ENCODE measurements around the gene GSTO1. TPM values are rescaled to one million over a fixed set of nuclear protein-coding genes. Genes with fewer than 3 reads are reported as not detected.

GSTO1 gene
- total RNA-seq, 1 experiment from 2014 or later: 134 TPM

- no peaks in the 10 kb centered on the region for H3K9me3 ChIP-seq (ENCODE audit: control insufficient read depth, insufficient read depth, low read depth, low read length)
- intact Hi-C loops (cut with micrococcal nuclease; ENCODE audit: unreplicated experiment): no loop called here
- no peak overlapping the region for H3K4me3 ChIP-seq (ENCODE audit: low read depth in 2 of 2, low read length in 2 of 2)
- no peak overlapping the region; the same call in 1 of the 2 replicates for H3K27ac ChIP-seq (ENCODE audit: low read length)
- in situ Hi-C loops (cut with HindIII; ENCODE audit: low pct_unique_long_range_greater_than_20kb, low sequenced_read_pairs): no loop called here
- no peaks in the 10 kb centered on the region for H3K27me3 ChIP-seq (ENCODE audit: control insufficient read depth, insufficient read depth, low read length)
- peaks cover 52% of the 10 kb centered on the region for H3K4me1 ChIP-seq (ENCODE audit: control insufficient read depth, insufficient read depth, low read length)
- peaks cover 18% of the 10 kb centered on the region for H3K36me3 ChIP-seq (ENCODE audit: control insufficient read depth, insufficient read depth, low read length)
- TF ChIP-seq SIN3A (IDR thresholded peaks at IDR 0.05; ENCODE audit: borderline replicate concordance, insufficient read depth, low read depth, low read length): no peak
- TF ChIP-seq CTCF (IDR thresholded peaks at IDR 0.05): no peak
- no peak for TF ChIP-seq REST (IDR thresholded peaks at IDR 0.05; ENCODE audit: insufficient read depth in 1 of 2, low read depth in 2 of 2, low read length in 1 of 2)
- no peak for TF ChIP-seq TCF7L2 (IDR thresholded peaks at IDR 0.05; ENCODE audit: low read depth, low read length)
- no peak for DNase-seq (ENCODE audit: low read depth, low spot score)
- BruUV-seq (replicated peaks): no TSS peak
- ChIA-PET POLR2A (no interaction called here), CTCF (interaction anchor here (1.0 kb wide), 1 partner anchor 38 kb away, joined by 3 read pairs; the partner anchor contains the start of gene CFAP58)
- ATAC-seq: no peak
Measured at GRCh38 chr10:104314591-104315485, 60.1 kb downstream of the GSTO1 start.

GRCh38 chr10:104315486-104315921, 60.8 kb downstream of the GSTO1 start:
- intact Hi-C loops (cut with micrococcal nuclease; ENCODE audit: unreplicated experiment) (no loop called here), in situ Hi-C loops (cut with HindIII; ENCODE audit: low pct_unique_long_range_greater_than_20kb, low sequenced_read_pairs) (no loop called here)
- Histone ChIP-seq H3K9me3 (ENCODE audit: control insufficient read depth, insufficient read depth, low read depth, low read length) (no peaks in the 10 kb centered on the region), H3K27ac (ENCODE audit: low read length) (no peak overlapping the region), H3K4me1 (ENCODE audit: control insufficient read depth, insufficient read depth, low read length) (peaks cover 52% of the 10 kb centered on the region), H3K36me3 (ENCODE audit: control insufficient read depth, insufficient read depth, low read length) (peaks cover 18% of the 10 kb centered on the region), H3K27me3 (ENCODE audit: control insufficient read depth, insufficient read depth, low read length) (no peaks in the 10 kb centered on the region), H3K4me3 (ENCODE audit: low read depth in 2 of 2, low read length in 2 of 2) (no peak overlapping the region)
- ChIA-PET POLR2A (no interaction called here), CTCF (no interaction called here)
- BruUV-seq (replicated peaks): no TSS peak
- no peak for TF ChIP-seq TCF7L2 (IDR thresholded peaks at IDR 0.05; ENCODE audit: low read depth, low read length)
- no peak for TF ChIP-seq SIN3A (IDR thresholded peaks at IDR 0.05; ENCODE audit: borderline replicate concordance, insufficient read depth, low read depth, low read length)
- no peak for TF ChIP-seq POLR2AphosphoS5 (IDR thresholded peaks at IDR 0.05; ENCODE audit: low read depth, low read length)
- no peak for TF ChIP-seq CTCF (IDR thresholded peaks at IDR 0.05)
- TF ChIP-seq REST (IDR thresholded peaks at IDR 0.05; ENCODE audit: insufficient read depth in 1 of 2, low read depth in 2 of 2, low read length in 1 of 2): no peak
- ATAC-seq (no peak), DNase-seq (ENCODE audit: low read depth, low spot score) (no peak)

All from Panc1 (cell line).